Breast epithelium (tissue), 4 donors: ENCODE results near the gene RUVBL1. TPM values are rescaled to one million over a fixed set of nuclear protein-coding genes. Genes with fewer than 3 reads are reported as not detected.

Source experiments
- DNase-seq, 2 donors: peaks; one replicate each; pipeline ENCODE4 v3.0.0-alpha.2; 2019; ENCODE audit warnings: low spot score in 2 of 2
- H3K27ac ChIP-seq, 2 donors: fragments of 200-600 bp; sonication (generic) in 1 of 2; one replicate each; pipeline ENCODE4 v1.5.1; 2016 to 2019; ENCODE audit warnings: mild to moderate bottlenecking in 1 of 2
- H3K27me3 ChIP-seq, 2 donors: fragments of 200-600 bp; sonication (generic) in 1 of 2; one replicate each; pipeline versions ENCODE4 v1.5.1 to v1.6.0; 2017 to 2019; ENCODE audit warnings: control low read depth in 1 of 2, mild to moderate bottlenecking in 1 of 2
- H3K36me3 ChIP-seq: fragments of 200-600 bp; one replicate; pipeline ENCODE4 v1.5.1; 2019
- H3K4me1 ChIP-seq, 2 donors: fragments of 200-600 bp; sonication (generic); one replicate each; pipeline ENCODE4 v1.5.1; 2016 to 2019; ENCODE audit warnings: control low read depth in 1 of 2
- H3K4me3 ChIP-seq, 3 donors: fragments of 200-600 bp; sonication (generic); 1 replicate in 2 of 3; 2 replicates in 1 of 3; pipeline ENCODE4 v1.5.1; 2016 to 2019; ENCODE audit warnings: mild to moderate bottlenecking in 3 of 3, moderate library complexity in 2 of 3
- H3K9me3 ChIP-seq, 2 donors: fragments of 200-600 bp; sonication (generic) in 1 of 2; one replicate each; pipeline ENCODE4 v1.5.1; 2016 to 2019; ENCODE audit warnings: control low read depth in 1 of 2
- CTCF ChIP-seq, 3 donors: fragments of 450-650 bp; IDR thresholded peaks; one replicate each; pipeline ENCODE4 v1.5.1; 2016 to 2017; ENCODE audit warnings: antibody characterized with exemption in 3 of 3, mild to moderate bottlenecking in 3 of 3, moderate library complexity in 3 of 3
- POLR2A ChIP-seq: fragments of 450-650 bp; IDR thresholded peaks from one replicate; pipeline ENCODE4 v1.6.1; 2016; ENCODE audit warnings: antibody characterized with exemption, mild to moderate bottlenecking, moderate library complexity
- POLR2AphosphoS5 ChIP-seq, 3 donors: sonication (generic); formaldehyde crosslinking; IDR thresholded peaks; one replicate each; pipeline ENCODE4 v1.6.1; 2017; ENCODE audit warnings: antibody characterized with exemption in 3 of 3
- intact Hi-C: fragments of 100-400 bp; cut with DNase I; formaldehyde crosslinking; loops from one replicate; pipeline ENCODE4 v1.15.1; 2023; ENCODE audit warnings: low total_unique reads
- total RNA-seq, 3 donors: library from RNA; depleted of rRNA; stranded (reverse); fragments of >200 nt; gene quantifications; one replicate each; pipeline ENCODE4 v1.1.0, GENCODE V29; 2016

The RUVBL1 gene
- total RNA-seq, 3 donors from 2014 or later, result 17.8 to 50.5 (median 36.0) TPM

- DNase-seq, result no peak
- Histone ChIP-seq H3K4me1 (no peaks in the 10 kb centered on the region), H3K27me3 (no peaks in the 10 kb centered on the region), H3K36me3 (no peaks in the 10 kb centered on the region), H3K4me3 (no peak overlapping the region), H3K27ac (no peak overlapping the region), H3K9me3 (no peaks in the 10 kb centered on the region)
- TF ChIP-seq POLR2AphosphoS5 (IDR thresholded peaks at IDR 0.05) (no peak), POLR2A (no peak), CTCF (IDR thresholded peaks at IDR 0.05) (no peak)
- intact Hi-C loops, result no loop called here
Measured at GRCh38 chr3:128036119-128036518, 87.5 kb downstream of the RUVBL1 start.

GRCh38 chr3:128033102-128033501 lies 90.5 kb downstream of the RUVBL1 start:
- H3K4me3 ChIP-seq, result no peak overlapping the region
- no peak overlapping the region for H3K27ac ChIP-seq
- intact Hi-C loops, result no loop called here
- no peaks in the 10 kb centered on the region for H3K36me3 ChIP-seq
- no peak for TF ChIP-seq POLR2A
- DNase-seq, result no peak
- H3K9me3 ChIP-seq, result no peaks in the 10 kb centered on the region
- no peaks in the 10 kb centered on the region for H3K27me3 ChIP-seq
- no peaks in the 10 kb centered on the region for H3K4me1 ChIP-seq

Other genes starting within 250 kb of the RUVBL1 start
- under 1 TPM in 2 of 3 donors, not detected in 1; 0.32 to 0.73 TPM for gene KBTBD12, start 208.6 kb downstream of the RUVBL1 start, total RNA-seq
- 100 to 1,000 TPM; 105 to 166 (median 142) TPM for gene SEC61A1, start 71.4 kb downstream of the RUVBL1 start, total RNA-seq
- 10 to 100 TPM; 13.9 to 28.2 (median 19.8) TPM for gene EEFSEC, start 29.7 kb upstream of the RUVBL1 start, total RNA-seq